ENCODE results near the gene CAPN8. TPM values are rescaled to one million over a fixed set of nuclear protein-coding genes. Genes with fewer than 3 reads are reported as not detected.

Gene CAPN8
- total RNA-seq, 1 donor from 2014 or later: not detected

GRCh38 chr1:223631956-223632355 lies 33.5 kb downstream of the CAPN8 start:
- Mint-ChIP-seq H3K27ac (ENCODE audit: unreplicated experiment) (no peak overlapping the region), H3K4me1 (ENCODE audit: unreplicated experiment) (no peaks in the 10 kb centered on the region), H3K36me3 (ENCODE audit: unreplicated experiment) (no peaks in the 10 kb centered on the region), H3K9me3 (ENCODE audit: unreplicated experiment) (no peaks in the 10 kb centered on the region), H3K4me3 (ENCODE audit: unreplicated experiment) (no peak overlapping the region), H3K27me3 (ENCODE audit: unreplicated experiment) (peaks cover 7% of the 10 kb centered on the region)
- no peak for DNase-seq (ENCODE audit: extremely low spot score, unreplicated experiment)
- TF ChIP-seq CTCF (IDR thresholded peaks at IDR 0.05): no peak

GRCh38 chr1:223631473-223631872 lies 34.0 kb downstream of the CAPN8 start:
- DNase-seq (ENCODE audit: extremely low spot score, unreplicated experiment): no peak
- H3K4me1 Mint-ChIP-seq (ENCODE audit: unreplicated experiment): no peaks in the 10 kb centered on the region
- no peak overlapping the region for H3K4me3 Mint-ChIP-seq (ENCODE audit: unreplicated experiment)
- H3K36me3 Mint-ChIP-seq (ENCODE audit: unreplicated experiment): no peaks in the 10 kb centered on the region
- no peaks in the 10 kb centered on the region for H3K9me3 Mint-ChIP-seq (ENCODE audit: unreplicated experiment)
- TF ChIP-seq CTCF (IDR thresholded peaks at IDR 0.05): no peak
- no peak overlapping the region for H3K27ac Mint-ChIP-seq (ENCODE audit: unreplicated experiment)
- H3K27me3 Mint-ChIP-seq (ENCODE audit: unreplicated experiment): peaks cover 4% of the 10 kb centered on the region

- Mint-ChIP-seq H3K9me3 (ENCODE audit: unreplicated experiment) (no peaks in the 10 kb centered on the region), H3K36me3 (ENCODE audit: unreplicated experiment) (no peaks in the 10 kb centered on the region), H3K27me3 (ENCODE audit: unreplicated experiment) (peaks cover 4% of the 10 kb centered on the region), H3K27ac (ENCODE audit: unreplicated experiment) (no peak overlapping the region), H3K4me1 (ENCODE audit: unreplicated experiment) (no peaks in the 10 kb centered on the region), H3K4me3 (ENCODE audit: unreplicated experiment) (no peak overlapping the region)
- no peak for DNase-seq (ENCODE audit: extremely low spot score, unreplicated experiment)
- no peak for TF ChIP-seq CTCF (IDR thresholded peaks at IDR 0.05)
These were observed 36.4 kb downstream of the CAPN8 start for GRCh38 chr1:223629126-223629457.

GRCh38 chr1:223628233-223629125 lies 37.0 kb downstream of the CAPN8 start:
- Mint-ChIP-seq H3K4me1 (ENCODE audit: unreplicated experiment) (no peaks in the 10 kb centered on the region), H3K27ac (ENCODE audit: unreplicated experiment) (no peak overlapping the region), H3K36me3 (ENCODE audit: unreplicated experiment) (no peaks in the 10 kb centered on the region), H3K9me3 (ENCODE audit: unreplicated experiment) (no peaks in the 10 kb centered on the region), H3K27me3 (ENCODE audit: unreplicated experiment) (peaks cover 4% of the 10 kb centered on the region), H3K4me3 (ENCODE audit: unreplicated experiment) (no peak overlapping the region)
- DNase-seq (ENCODE audit: extremely low spot score, unreplicated experiment): no peak
- TF ChIP-seq CTCF (IDR thresholded peaks at IDR 0.05): peak; percentile 42

GRCh38 chr1:223622132-223622842 lies 43.2 kb downstream of the CAPN8 start:
- no peaks in the 10 kb centered on the region for H3K36me3 Mint-ChIP-seq (ENCODE audit: unreplicated experiment)
- H3K4me1 Mint-ChIP-seq (ENCODE audit: unreplicated experiment): no peaks in the 10 kb centered on the region
- DNase-seq (ENCODE audit: extremely low spot score, unreplicated experiment): no peak
- no peak for TF ChIP-seq CTCF (IDR thresholded peaks at IDR 0.05)
- H3K27ac Mint-ChIP-seq (ENCODE audit: unreplicated experiment): no peak overlapping the region
- H3K27me3 Mint-ChIP-seq (ENCODE audit: unreplicated experiment): no peaks in the 10 kb centered on the region
- H3K9me3 Mint-ChIP-seq (ENCODE audit: unreplicated experiment): no peaks in the 10 kb centered on the region
- no peak overlapping the region for H3K4me3 Mint-ChIP-seq (ENCODE audit: unreplicated experiment)
